Stimulated activated CD8-positive, alpha-beta memory T cell treated with anti-CD3 and anti-CD28 coated beads, Interleukin-4, amount 100 ng/mL, for 48 hours (primary cell): Measurements from ENCODE around the gene C4BPB.

Experiments used
- DNase-seq: peaks from one replicate; pipeline ENCODE4 v3.0.0-alpha.2; 2020

C4BPB gene

GRCh38 chr1:207089627-207090355 is 1.1 kb downstream of the C4BPB start:
- no peak for DNase-seq

GRCh38 chr1:207091200-207091908 is 2.7 kb downstream of the C4BPB start:
- no peak for DNase-seq

GRCh38 chr1:207093944-207094343 is 5.3 kb downstream of the C4BPB start:
- no peak for DNase-seq

- peak; percentile 41 for DNase-seq
These were observed 9.2 kb downstream of the C4BPB start for GRCh38 chr1:207097871-207098324.

GRCh38 chr1:207101720-207102119 is 13.1 kb downstream of the C4BPB start:
- DNase-seq: no peak

- no peak for DNase-seq
These were observed 13.5 kb downstream of the C4BPB start for GRCh38 chr1:207102146-207102545.

- DNase-seq: no peak
These were observed 14.0 kb downstream of the C4BPB start for GRCh38 chr1:207102659-207103058.

GRCh38 chr1:207103892-207104373 is 15.3 kb downstream of the C4BPB start, which contains the start of gene C4BPA:
Gene C4BPA (plus strand): TSS chr1:207104233. CDS start chr1:207113026, 8,793 bp downstream.
- no peak for DNase-seq

- DNase-seq: no peak
These were observed 20.3 kb downstream of the C4BPB start for GRCh38 chr1:207109004-207109403.

- DNase-seq: no peak
These were observed 24.1 kb downstream of the C4BPB start for GRCh38 chr1:207112616-207113296.

GRCh38 chr1:207115269-207115668 is 26.6 kb downstream of the C4BPB start:
- DNase-seq: no peak

GRCh38 chr1:207124389-207124788 is 35.7 kb downstream of the C4BPB start:
- no peak for DNase-seq

GRCh38 chr1:207128336-207128921 is 39.8 kb downstream of the C4BPB start:
- no peak for DNase-seq

- DNase-seq: no peak
These were observed 40.4 kb downstream of the C4BPB start for GRCh38 chr1:207129053-207129452.

- no peak for DNase-seq
These were observed 41.8 kb downstream of the C4BPB start for GRCh38 chr1:207130252-207131036.

- no peak for DNase-seq
These were observed 42.5 kb downstream of the C4BPB start for GRCh38 chr1:207131163-207131562.

- DNase-seq: no peak
These were observed 45.9 kb downstream of the C4BPB start for GRCh38 chr1:207134581-207134980.

GRCh38 chr1:207139616-207140015 is 51.0 kb downstream of the C4BPB start:
- DNase-seq: no peak

- DNase-seq: no peak
These were observed 51.9 kb downstream of the C4BPB start for GRCh38 chr1:207140536-207140935.

GRCh38 chr1:207145401-207146058 is 56.9 kb downstream of the C4BPB start:
- no peak for DNase-seq
